K562 (cell line): ENCODE results near the gene KTN1. TPM values are rescaled to one million over a fixed set of nuclear protein-coding genes. Genes with fewer than 3 reads are reported as not detected.

Experiments
- ARNT ChIP-seq, 2 experiments: fragments of 450-650 bp; IDR thresholded peaks; 2 replicates each; pipeline ENCODE4 v1.6.1; 2016; ENCODE audit warnings: mild to moderate bottlenecking in 1 of 2
- CBFA2T3 ChIP-seq: fragments of 450-650 bp; IDR thresholded peaks from 2 replicates; pipeline ENCODE4 v1.6.1; 2017
- DIDO1 ChIP-seq: fragments of 450-650 bp; IDR thresholded peaks from 2 replicates; pipeline ENCODE4 v1.6.1; 2016; ENCODE audit warnings: low read depth, missing biosample characterization, missing genetic modification characterization
- HNRNPK ChIP-seq: fragments of 200-400 bp; formaldehyde crosslinking; IDR thresholded peaks from one replicate; pipeline ENCODE4 v1.6.1; 2018; ENCODE audit warnings: mild to moderate bottlenecking, low read depth, low read length; ENCODE audit not compliant: poor library complexity, severe bottlenecking
- JUN ChIP-seq, 2 experiments: sonication (generic) in 1 of 2; formaldehyde crosslinking in 1 of 2; IDR thresholded peaks; 2 replicates each; pipeline versions ENCODE4 v1.6.1 to v1.8.0; 2012 to 2022; ENCODE audit warnings: borderline replicate concordance in 2 of 2, mild to moderate bottlenecking in 2 of 2, improper control_type of control experiment in 1 of 2, low read depth in 1 of 2, low read length in 1 of 2, missing genetic modification reagents in 1 of 2
- MYC ChIP-seq, 2 experiments: fragments of 250-450 bp in 1 of 2; sonication (Bioruptor Pico) in 1 of 2; IDR thresholded peaks; 2 replicates each; pipeline versions ENCODE4 v1.5.1 to v1.6.1; 2012 to 2021; ENCODE audit warnings: low read depth in 2 of 2, borderline replicate concordance in 1 of 2, improper control_type of control experiment in 1 of 2, low read length in 1 of 2, mild to moderate bottlenecking in 1 of 2, moderate library complexity in 1 of 2
- XRCC5 ChIP-seq: fragments of 200-400 bp; formaldehyde crosslinking; IDR thresholded peaks from 2 replicates; pipeline ENCODE4 v1.6.1; 2017; ENCODE audit warnings: low read depth, mild to moderate bottlenecking, low read length
- ZNF586 ChIP-seq: fragments of 450-650 bp; formaldehyde crosslinking; conservative IDR thresholded peaks from 2 replicates; pipeline ENCODE4 v1.4.0; 2020; ENCODE audit warnings: mild to moderate bottlenecking, moderate library complexity
- polyA plus RNA-seq, 8 experiments: library from polyadenylated mRNA; depleted of rRNA in 4 of 8; stranded (reverse) in 5 of 8; unstranded in 3 of 8; fragments of >200 nt; fragmentation: Nextera tagmentation in 2 of 8; fragmentation: Illumina TruSeq in 1 of 8; extraction: Ambion mirVana in 2 of 8; extraction: Trizol in 1 of 8; gene quantifications; 2 replicates each; pipeline versions ENCODE4 v1.2.1 to v1.2.3, GENCODE V29; 2011 to 2014; ENCODE audit warnings: inconsistent platforms in 1 of 8, missing spikeins in 1 of 8
- total RNA-seq, 7 experiments: library from RNA; depleted of rRNA in 6 of 7; stranded (reverse); fragments of >200 nt in 6 of 7; fragmentation: Illumina TruSeq in 2 of 7; extraction: Trizol in 2 of 7; gene quantifications; 2 replicates each; pipeline versions ENCODE4 v1.2.1 to v1.2.3, GENCODE V29; 2011 to 2021; ENCODE audit warnings: low replicate concordance in 1 of 7
- TF ChIP-seq, protein P1 (sequence below): fragments of 450-650 bp; formaldehyde crosslinking; IDR thresholded peaks from 2 replicates; pipeline ENCODE4 v1.4.0; 2020; ENCODE audit warnings: mild to moderate bottlenecking, moderate library complexity
- TF ChIP-seq, protein P2 (sequence below): fragments of 200-800 bp; sonication (Bioruptor generic); IDR thresholded peaks from 2 replicates; pipeline ENCODE4 v1.6.1; 2016; ENCODE audit warnings: missing genetic modification characterization, missing compliant biosample characterization
- TF ChIP-seq, protein P3 (sequence below), 2 experiments: fragments of 450-650 bp; IDR thresholded peaks; 2 replicates each; pipeline ENCODE4 v1.6.1; 2016
- TF ChIP-seq, protein P4 (sequence below): sonication (generic); formaldehyde crosslinking; IDR thresholded peaks from 2 replicates; pipeline ENCODE4 v1.8.0; 2022; ENCODE audit warnings: mild to moderate bottlenecking, missing genetic modification reagents

KTN1 gene
- total and polyA plus RNA-seq, 9 of the 15 experiments (the other 6 are each of a cell fraction or from before 2014, with no cell fraction given): 34.8 to 120 (median 63.6) TPM

DNA sequence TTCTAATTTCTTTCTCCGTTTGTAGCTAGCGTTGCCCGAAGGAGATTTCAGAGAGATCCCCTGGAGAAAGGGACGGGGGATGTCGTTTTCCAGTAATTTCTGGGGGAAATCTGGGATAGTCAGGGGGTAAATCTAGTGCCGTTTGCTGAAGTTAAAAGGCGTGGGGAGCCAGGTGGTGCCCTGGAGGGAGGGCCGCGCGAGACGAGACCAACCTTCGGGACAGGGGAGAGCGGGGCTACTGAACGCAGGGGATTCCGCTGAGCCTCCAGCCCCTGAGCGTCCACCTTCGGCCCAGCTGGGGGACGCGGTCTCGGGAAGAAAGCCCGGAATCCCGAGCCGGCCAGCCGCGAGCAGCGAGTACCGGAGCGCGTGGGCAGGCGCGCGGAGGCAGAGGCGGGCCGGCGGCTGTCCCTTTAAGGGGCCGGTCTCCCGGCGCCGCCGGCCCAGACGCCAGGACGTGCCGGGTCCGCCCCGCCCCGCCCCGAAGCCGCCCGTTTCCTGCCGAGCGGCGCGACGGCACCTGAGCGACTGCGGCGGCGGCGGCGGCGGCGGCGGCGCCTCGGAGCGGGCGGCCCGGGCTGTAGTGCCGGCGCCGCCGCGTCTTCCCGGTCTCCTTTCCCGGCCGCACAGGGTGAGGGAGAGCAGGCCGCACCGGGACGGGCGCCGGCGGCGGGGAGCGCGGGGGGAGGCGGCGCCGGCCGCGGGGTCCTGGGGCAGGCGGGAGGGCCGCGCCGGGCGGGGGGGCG lies at the start of gene KTN1 (continued):
- no peak for TF ChIP-seq JUN (IDR thresholded peaks at IDR 0.05; ENCODE audit: borderline replicate concordance, low read depth, low read length)
- TF ChIP-seq JUN (CRISPR knock-in tag; IDR thresholded peaks at IDR 0.05; ENCODE audit: borderline replicate concordance): no peak
- no peak for TF ChIP-seq CBFA2T3
- TF ChIP-seq HNRNPK: no peak
- TF ChIP-seq, protein P1, sequence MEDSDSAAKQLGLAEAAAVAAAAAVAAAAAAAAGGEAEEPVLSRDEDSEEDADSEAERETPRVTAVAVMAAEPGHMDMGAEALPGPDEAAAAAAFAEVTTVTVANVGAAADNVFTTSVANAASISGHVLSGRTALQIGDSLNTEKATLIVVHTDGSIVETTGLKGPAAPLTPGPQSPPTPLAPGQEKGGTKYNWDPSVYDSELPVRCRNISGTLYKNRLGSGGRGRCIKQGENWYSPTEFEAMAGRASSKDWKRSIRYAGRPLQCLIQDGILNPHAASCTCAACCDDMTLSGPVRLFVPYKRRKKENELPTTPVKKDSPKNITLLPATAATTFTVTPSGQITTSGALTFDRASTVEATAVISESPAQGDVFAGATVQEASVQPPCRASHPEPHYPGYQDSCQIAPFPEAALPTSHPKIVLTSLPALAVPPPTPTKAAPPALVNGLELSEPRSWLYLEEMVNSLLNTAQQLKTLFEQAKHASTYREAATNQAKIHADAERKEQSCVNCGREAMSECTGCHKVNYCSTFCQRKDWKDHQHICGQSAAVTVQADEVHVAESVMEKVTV (CRISPR knock-in tag): no peak
- TF ChIP-seq ZNF586 (CRISPR knock-in tag): no peak
- TF ChIP-seq, protein P2, sequence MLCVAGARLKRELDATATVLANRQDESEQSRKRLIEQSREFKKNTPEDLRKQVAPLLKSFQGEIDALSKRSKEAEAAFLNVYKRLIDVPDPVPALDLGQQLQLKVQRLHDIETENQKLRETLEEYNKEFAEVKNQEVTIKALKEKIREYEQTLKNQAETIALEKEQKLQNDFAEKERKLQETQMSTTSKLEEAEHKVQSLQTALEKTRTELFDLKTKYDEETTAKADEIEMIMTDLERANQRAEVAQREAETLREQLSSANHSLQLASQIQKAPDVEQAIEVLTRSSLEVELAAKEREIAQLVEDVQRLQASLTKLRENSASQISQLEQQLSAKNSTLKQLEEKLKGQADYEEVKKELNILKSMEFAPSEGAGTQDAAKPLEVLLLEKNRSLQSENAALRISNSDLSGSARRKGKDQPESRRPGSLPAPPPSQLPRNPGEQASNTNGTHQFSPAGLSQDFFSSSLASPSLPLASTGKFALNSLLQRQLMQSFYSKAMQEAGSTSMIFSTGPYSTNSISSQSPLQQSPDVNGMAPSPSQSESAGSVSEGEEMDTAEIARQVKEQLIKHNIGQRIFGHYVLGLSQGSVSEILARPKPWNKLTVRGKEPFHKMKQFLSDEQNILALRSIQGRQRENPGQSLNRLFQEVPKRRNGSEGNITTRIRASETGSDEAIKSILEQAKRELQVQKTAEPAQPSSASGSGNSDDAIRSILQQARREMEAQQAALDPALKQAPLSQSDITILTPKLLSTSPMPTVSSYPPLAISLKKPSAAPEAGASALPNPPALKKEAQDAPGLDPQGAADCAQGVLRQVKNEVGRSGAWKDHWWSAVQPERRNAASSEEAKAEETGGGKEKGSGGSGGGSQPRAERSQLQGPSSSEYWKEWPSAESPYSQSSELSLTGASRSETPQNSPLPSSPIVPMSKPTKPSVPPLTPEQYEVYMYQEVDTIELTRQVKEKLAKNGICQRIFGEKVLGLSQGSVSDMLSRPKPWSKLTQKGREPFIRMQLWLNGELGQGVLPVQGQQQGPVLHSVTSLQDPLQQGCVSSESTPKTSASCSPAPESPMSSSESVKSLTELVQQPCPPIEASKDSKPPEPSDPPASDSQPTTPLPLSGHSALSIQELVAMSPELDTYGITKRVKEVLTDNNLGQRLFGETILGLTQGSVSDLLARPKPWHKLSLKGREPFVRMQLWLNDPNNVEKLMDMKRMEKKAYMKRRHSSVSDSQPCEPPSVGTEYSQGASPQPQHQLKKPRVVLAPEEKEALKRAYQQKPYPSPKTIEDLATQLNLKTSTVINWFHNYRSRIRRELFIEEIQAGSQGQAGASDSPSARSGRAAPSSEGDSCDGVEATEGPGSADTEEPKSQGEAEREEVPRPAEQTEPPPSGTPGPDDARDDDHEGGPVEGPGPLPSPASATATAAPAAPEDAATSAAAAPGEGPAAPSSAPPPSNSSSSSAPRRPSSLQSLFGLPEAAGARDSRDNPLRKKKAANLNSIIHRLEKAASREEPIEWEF (CRISPR knock-in tag): no peak
- TF ChIP-seq ARNT (IDR thresholded peaks at IDR 0.05): no peak
- TF ChIP-seq DIDO1 (tag): no peak
- TF ChIP-seq MYC (IDR thresholded peaks at IDR 0.05; ENCODE audit: low read depth, low read length): 0 out of 2 replicates have a peak, but pooled peaks have one; percentile 61
- TF ChIP-seq MYC (CRISPR knock-in tag; IDR thresholded peaks at IDR 0.05; ENCODE audit: borderline replicate concordance, low read depth): no peak
- TF ChIP-seq, protein P3, sequence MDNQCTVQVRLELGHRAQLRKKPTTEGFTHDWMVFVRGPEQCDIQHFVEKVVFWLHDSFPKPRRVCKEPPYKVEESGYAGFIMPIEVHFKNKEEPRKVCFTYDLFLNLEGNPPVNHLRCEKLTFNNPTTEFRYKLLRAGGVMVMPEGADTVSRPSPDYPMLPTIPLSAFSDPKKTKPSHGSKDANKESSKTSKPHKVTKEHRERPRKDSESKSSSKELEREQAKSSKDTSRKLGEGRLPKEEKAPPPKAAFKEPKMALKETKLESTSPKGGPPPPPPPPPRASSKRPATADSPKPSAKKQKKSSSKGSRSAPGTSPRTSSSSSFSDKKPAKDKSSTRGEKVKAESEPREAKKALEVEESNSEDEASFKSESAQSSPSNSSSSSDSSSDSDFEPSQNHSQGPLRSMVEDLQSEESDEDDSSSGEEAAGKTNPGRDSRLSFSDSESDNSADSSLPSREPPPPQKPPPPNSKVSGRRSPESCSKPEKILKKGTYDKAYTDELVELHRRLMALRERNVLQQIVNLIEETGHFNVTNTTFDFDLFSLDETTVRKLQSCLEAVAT (IDR thresholded peaks at IDR 0.05): no peak
- TF ChIP-seq, protein P4, sequence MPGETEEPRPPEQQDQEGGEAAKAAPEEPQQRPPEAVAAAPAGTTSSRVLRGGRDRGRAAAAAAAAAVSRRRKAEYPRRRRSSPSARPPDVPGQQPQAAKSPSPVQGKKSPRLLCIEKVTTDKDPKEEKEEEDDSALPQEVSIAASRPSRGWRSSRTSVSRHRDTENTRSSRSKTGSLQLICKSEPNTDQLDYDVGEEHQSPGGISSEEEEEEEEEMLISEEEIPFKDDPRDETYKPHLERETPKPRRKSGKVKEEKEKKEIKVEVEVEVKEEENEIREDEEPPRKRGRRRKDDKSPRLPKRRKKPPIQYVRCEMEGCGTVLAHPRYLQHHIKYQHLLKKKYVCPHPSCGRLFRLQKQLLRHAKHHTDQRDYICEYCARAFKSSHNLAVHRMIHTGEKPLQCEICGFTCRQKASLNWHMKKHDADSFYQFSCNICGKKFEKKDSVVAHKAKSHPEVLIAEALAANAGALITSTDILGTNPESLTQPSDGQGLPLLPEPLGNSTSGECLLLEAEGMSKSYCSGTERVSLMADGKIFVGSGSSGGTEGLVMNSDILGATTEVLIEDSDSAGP (CRISPR knock-in tag): peak; percentile 94
- 0 out of 2 replicates have a peak, but pooled peaks have one; percentile 20 for TF ChIP-seq XRCC5
